ENCODE data around the gene TBL1X. TPM values are rescaled to one million over a fixed set of nuclear protein-coding genes. Genes with fewer than 3 reads are reported as not detected.

TBL1X gene
- polyA plus RNA-seq, 1 donor (not counting 4 experiments of a cell fraction or from before 2014, with no cell fraction given): 2.2 TPM

DNA sequence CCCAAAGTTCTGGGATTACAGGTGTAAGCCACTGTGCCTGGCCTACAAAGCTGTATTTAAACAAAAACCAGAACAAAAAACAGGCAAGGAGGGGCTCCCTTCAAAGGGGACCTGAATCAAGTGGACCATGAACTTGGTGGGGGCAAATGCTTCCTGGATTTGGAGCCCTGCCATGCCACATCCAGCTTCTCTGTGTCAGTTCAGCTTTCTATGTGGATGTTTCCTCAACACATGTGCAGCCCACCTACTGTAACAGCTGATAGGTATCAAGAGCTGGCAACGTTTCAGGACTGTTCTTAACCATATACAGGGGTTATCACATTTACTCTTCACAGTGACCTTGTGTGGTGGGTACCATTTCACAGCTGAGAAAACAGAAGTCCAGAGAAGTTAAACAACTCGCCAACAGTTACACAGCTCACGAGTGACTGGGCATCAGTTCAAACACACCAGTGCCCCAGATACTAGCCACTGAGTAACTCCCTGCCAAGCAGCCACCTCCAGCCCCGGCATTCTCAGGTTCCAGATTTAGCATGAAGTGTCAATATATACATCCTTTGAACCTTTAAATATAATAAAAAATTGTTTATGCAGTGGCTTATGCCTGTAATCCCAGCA lies 293.3 kb downstream of the TBL1X start:
- Histone ChIP-seq H2AFZ (ENCODE audit: control insufficient read depth, low read length) (no peak overlapping the region), H3K27me3 (ENCODE audit: control insufficient read depth, extremely low read depth, insufficient read depth, low read length) (no peaks in the 10 kb centered on the region), H3K4me3 (ENCODE audit: control insufficient read depth in 2 of 3, extremely low read depth in 1 of 3, insufficient read depth in 2 of 3, low read depth in 1 of 3, low read length in 3 of 3) (no peak overlapping the region), H4K20me1 (ENCODE audit: control insufficient read depth, extremely low read depth, insufficient read depth, low read length) (no peaks in the 10 kb centered on the region), H3K4me2 (ENCODE audit: control insufficient read depth, extremely low read depth, insufficient read depth, low read depth, low read length) (no peak overlapping the region), H3K27ac (ENCODE audit: control insufficient read depth, insufficient read depth, low read length) (no peak overlapping the region), H3K36me3 (ENCODE audit: control insufficient read depth in 2 of 2, extremely low read depth in 1 of 2, insufficient read depth in 2 of 2, low read length in 2 of 2) (no peaks in the 10 kb centered on the region), H3K4me1 (ENCODE audit: control insufficient read depth, extremely low read depth, insufficient read depth, low read length) (no peaks in the 10 kb centered on the region), H3K9me1 (ENCODE audit: control insufficient read depth, extremely low read depth, insufficient read depth, low read length) (no peaks in the 10 kb centered on the region), H3K9me3 (ENCODE audit: control insufficient read depth, low read depth, low read length) (peaks cover 3% of the 10 kb centered on the region), H3K9ac (ENCODE audit: control insufficient read depth, extremely low read depth, insufficient read depth, low read length) (no peak overlapping the region), H3K79me2 (ENCODE audit: control insufficient read depth, insufficient read depth, low read length) (no peaks in the 10 kb centered on the region)
- TF ChIP-seq, protein P1, sequence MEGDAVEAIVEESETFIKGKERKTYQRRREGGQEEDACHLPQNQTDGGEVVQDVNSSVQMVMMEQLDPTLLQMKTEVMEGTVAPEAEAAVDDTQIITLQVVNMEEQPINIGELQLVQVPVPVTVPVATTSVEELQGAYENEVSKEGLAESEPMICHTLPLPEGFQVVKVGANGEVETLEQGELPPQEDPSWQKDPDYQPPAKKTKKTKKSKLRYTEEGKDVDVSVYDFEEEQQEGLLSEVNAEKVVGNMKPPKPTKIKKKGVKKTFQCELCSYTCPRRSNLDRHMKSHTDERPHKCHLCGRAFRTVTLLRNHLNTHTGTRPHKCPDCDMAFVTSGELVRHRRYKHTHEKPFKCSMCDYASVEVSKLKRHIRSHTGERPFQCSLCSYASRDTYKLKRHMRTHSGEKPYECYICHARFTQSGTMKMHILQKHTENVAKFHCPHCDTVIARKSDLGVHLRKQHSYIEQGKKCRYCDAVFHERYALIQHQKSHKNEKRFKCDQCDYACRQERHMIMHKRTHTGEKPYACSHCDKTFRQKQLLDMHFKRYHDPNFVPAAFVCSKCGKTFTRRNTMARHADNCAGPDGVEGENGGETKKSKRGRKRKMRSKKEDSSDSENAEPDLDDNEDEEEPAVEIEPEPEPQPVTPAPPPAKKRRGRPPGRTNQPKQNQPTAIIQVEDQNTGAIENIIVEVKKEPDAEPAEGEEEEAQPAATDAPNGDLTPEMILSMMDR (optimal IDR thresholded peaks at IDR 0.05 in 1 of 3, IDR thresholded peaks at IDR 0.05 in 1 of 3, conservative IDR thresholded peaks at IDR 0.05 in 1 of 3; ENCODE audit: extremely low read depth in 1 of 3, insufficient read depth in 2 of 3, low read length in 3 of 3): no peak
- no peak for TF ChIP-seq EZH2 (IDR thresholded peaks at IDR 0.05; ENCODE audit: low read length)
- dilution Hi-C loops (cut with MboI; ENCODE audit: extremely low pct_ligation_motif_present, low sequenced_read_pairs): no loop called here
- FAIRE-seq (no peak), DNase-seq (ENCODE audit: low read depth, low spot score) (no peak)

DNA sequence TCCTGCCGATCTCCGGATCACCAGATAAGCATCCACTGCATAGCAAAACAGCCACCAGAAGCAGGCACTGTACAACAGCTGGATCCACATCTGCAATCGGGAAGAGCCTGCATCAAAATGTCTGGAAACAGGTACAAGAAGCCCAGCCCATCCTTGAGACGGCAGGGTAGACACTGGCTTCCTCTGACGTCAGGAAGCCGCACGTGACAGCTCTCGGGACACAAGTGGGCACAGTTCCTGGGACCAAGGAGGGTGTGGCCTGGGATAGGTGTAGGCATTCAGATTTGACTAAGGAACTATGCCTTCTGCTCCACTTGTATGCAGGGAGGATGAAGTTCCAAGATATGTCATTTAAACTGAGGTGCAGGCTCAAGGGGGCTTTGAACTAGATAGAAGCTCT lies 294.5 kb downstream of the TBL1X start:
- Histone ChIP-seq H4K20me1 (ENCODE audit: control insufficient read depth, extremely low read depth, insufficient read depth, low read length) (no peaks in the 10 kb centered on the region), H3K4me2 (ENCODE audit: control insufficient read depth, extremely low read depth, insufficient read depth, low read depth, low read length) (no peak overlapping the region), H3K79me2 (ENCODE audit: control insufficient read depth, insufficient read depth, low read length) (no peaks in the 10 kb centered on the region), H3K9me3 (ENCODE audit: control insufficient read depth, low read depth, low read length) (peaks cover 3% of the 10 kb centered on the region), H3K4me1 (ENCODE audit: control insufficient read depth, extremely low read depth, insufficient read depth, low read length) (no peaks in the 10 kb centered on the region), H3K9ac (ENCODE audit: control insufficient read depth, extremely low read depth, insufficient read depth, low read length) (no peak overlapping the region), H3K36me3 (ENCODE audit: control insufficient read depth in 2 of 2, extremely low read depth in 1 of 2, insufficient read depth in 2 of 2, low read length in 2 of 2) (no peaks in the 10 kb centered on the region), H3K4me3 (ENCODE audit: control insufficient read depth in 2 of 3, extremely low read depth in 1 of 3, insufficient read depth in 2 of 3, low read depth in 1 of 3, low read length in 3 of 3) (no peak overlapping the region), H3K27me3 (ENCODE audit: control insufficient read depth, extremely low read depth, insufficient read depth, low read length) (no peaks in the 10 kb centered on the region), H3K27ac (ENCODE audit: control insufficient read depth, insufficient read depth, low read length) (no peak overlapping the region), H3K9me1 (ENCODE audit: control insufficient read depth, extremely low read depth, insufficient read depth, low read length) (no peaks in the 10 kb centered on the region), H2AFZ (ENCODE audit: control insufficient read depth, low read length) (no peak overlapping the region)
- DNase-seq (ENCODE audit: low read depth, low spot score) (no peak), FAIRE-seq (no peak)
- dilution Hi-C loops (cut with MboI; ENCODE audit: extremely low pct_ligation_motif_present, low sequenced_read_pairs): no loop called here
- no peak for TF ChIP-seq EZH2 (IDR thresholded peaks at IDR 0.05; ENCODE audit: low read length)
- TF ChIP-seq, protein P1 (optimal IDR thresholded peaks at IDR 0.05 in 1 of 3, IDR thresholded peaks at IDR 0.05 in 1 of 3, conservative IDR thresholded peaks at IDR 0.05 in 1 of 3; ENCODE audit: extremely low read depth in 1 of 3, insufficient read depth in 2 of 3, low read length in 3 of 3): no peak

Data from keratinocyte (primary cell).